ENCODE data around the gene USP43.

USP43 gene

GRCh38 chr17:9771465-9771864 lies 126.1 kb downstream of the USP43 start:
- DNase-seq (ENCODE audit: low read depth in 2 of 2, low spot score in 1 of 2): no peak

DNA sequence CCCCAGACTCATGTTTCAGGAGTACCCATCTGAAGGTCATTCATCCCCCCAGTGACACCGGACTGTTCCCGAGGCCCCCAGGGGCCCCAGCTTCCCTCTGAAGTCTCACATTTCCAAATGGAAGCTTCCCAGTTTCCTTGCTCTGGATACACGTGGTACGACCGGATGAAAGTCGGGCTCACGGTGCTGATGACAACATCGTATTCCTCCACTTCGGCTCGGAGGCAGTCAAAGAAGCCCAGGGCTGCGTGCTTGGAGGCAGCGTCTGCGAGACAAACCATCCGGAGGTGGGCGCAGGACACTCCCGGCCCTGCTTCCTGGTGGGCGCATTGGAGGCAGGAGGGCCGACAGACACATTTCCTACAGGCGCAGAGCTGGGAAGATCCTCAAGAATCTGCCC lies 127.3 kb downstream of the USP43 start:
- DNase-seq (ENCODE audit: low read depth in 2 of 2, low spot score in 1 of 2): no peak

- no peak for DNase-seq (ENCODE audit: low read depth in 2 of 2, low spot score in 1 of 2)
Observed at GRCh38 chr17:9776911-9777310, 131.6 kb downstream of the USP43 start.

All from stimulated activated CD8-positive, alpha-beta memory T cell treated with anti-CD3 and anti-CD28 coated beads, Interleukin-4, amount 100 ng/mL, for 1 hour (primary cell).